ENCODE data around the gene HIF1AN. TPM values are rescaled to one million over a fixed set of nuclear protein-coding genes. Genes with fewer than 3 reads are reported as not detected.

The HIF1AN gene
- total RNA-seq, 4 donors from 2014 or later: 11.8 to 24.0 (median 13.6) TPM

DNA sequence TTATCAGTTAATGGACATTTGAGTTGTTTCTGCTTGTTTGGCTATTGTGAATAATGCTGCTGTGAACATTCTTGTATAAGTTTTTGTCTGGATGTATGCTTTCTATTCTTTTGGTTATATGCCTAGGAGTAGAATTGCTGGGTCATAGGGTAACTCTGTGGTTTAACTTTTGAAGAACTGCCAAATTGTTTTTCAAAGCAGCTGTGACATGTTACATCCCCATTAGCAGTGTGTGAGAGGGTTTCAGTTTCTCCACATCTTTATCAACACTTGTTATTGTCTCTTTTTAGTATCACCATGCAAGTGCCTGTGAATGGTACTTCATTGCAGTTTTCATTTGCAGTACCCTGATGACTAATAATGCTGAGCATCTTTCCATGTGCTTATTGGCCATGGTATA is 4.0 kb upstream of the HIF1AN start:
- peaks cover 0 to 9% (median 0%) of the 10 kb centered on the region in 3 donors for H3K36me3 ChIP-seq

GRCh38 chr10:100534726-100535125 is 1.0 kb upstream of the HIF1AN start:
- H3K27ac ChIP-seq: peak overlapping the region in 1 of 4 donors; percentile 85
- H3K36me3 ChIP-seq: peaks cover 0 to 23% (median under 1%) of the 10 kb centered on the region in 3 donors
- 54 to 72% methylated on average over 2 of the region's 2 CpGs for WGBS, 2 donors
- TF ChIP-seq POLR2A (IDR thresholded peaks at IDR 0.05) (no peak), EP300 (IDR thresholded peaks at IDR 0.05) (no peak)
- TF ChIP-seq, protein P1, sequence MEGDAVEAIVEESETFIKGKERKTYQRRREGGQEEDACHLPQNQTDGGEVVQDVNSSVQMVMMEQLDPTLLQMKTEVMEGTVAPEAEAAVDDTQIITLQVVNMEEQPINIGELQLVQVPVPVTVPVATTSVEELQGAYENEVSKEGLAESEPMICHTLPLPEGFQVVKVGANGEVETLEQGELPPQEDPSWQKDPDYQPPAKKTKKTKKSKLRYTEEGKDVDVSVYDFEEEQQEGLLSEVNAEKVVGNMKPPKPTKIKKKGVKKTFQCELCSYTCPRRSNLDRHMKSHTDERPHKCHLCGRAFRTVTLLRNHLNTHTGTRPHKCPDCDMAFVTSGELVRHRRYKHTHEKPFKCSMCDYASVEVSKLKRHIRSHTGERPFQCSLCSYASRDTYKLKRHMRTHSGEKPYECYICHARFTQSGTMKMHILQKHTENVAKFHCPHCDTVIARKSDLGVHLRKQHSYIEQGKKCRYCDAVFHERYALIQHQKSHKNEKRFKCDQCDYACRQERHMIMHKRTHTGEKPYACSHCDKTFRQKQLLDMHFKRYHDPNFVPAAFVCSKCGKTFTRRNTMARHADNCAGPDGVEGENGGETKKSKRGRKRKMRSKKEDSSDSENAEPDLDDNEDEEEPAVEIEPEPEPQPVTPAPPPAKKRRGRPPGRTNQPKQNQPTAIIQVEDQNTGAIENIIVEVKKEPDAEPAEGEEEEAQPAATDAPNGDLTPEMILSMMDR (IDR thresholded peaks at IDR 0.05): no peak
- no peak for DNase-seq (ENCODE audit: low spot score in 2 of 2)
- no peaks in the 10 kb centered on the region for H3K27me3 ChIP-seq
- H3K4me1 ChIP-seq: peaks cover 0 to 38% (median 14%) of the 10 kb centered on the region in 4 donors
- H3K9me3 ChIP-seq: no peaks in the 10 kb centered on the region
- no peak overlapping the region for H3K4me3 ChIP-seq

More for the DNA sequence above, 4.0 kb upstream of the HIF1AN start:
- peaks cover 0 to 44% (median 19%) of the 10 kb centered on the region in 4 donors for H3K4me1 ChIP-seq
- H3K27me3 ChIP-seq: no peaks in the 10 kb centered on the region
- TF ChIP-seq EP300 (IDR thresholded peaks at IDR 0.05): no peak
- TF ChIP-seq POLR2A (IDR thresholded peaks at IDR 0.05): no peak
- TF ChIP-seq, protein P1 (IDR thresholded peaks at IDR 0.05): no peak
- no peak overlapping the region for H3K27ac ChIP-seq
- no peaks in the 10 kb centered on the region for H3K9me3 ChIP-seq
- DNase-seq (ENCODE audit: low spot score in 2 of 2): no peak
- no peak overlapping the region for H3K4me3 ChIP-seq

- Histone ChIP-seq H3K27me3 (no peaks in the 10 kb centered on the region), H3K4me3 (peak overlapping the region; percentile 72 to 93 (median 78)), H3K4me1 (peaks cover 0 to 33% (median 14%) of the 10 kb centered on the region in 4 donors), H3K36me3 (peaks cover 0 to 29% (median 7%) of the 10 kb centered on the region in 3 donors), H3K27ac (peak overlapping the region; percentile 34 to 85 (median 78)), H3K9me3 (no peaks in the 10 kb centered on the region)
- 48% methylated on average over 4 of the region's 4 CpGs for WGBS, 2 donors
- TF ChIP-seq POLR2A (IDR thresholded peaks at IDR 0.05) (no peak), EP300 (IDR thresholded peaks at IDR 0.05) (no peak)
- TF ChIP-seq, protein P1 (IDR thresholded peaks at IDR 0.05): no peak
- no peak for DNase-seq (ENCODE audit: low spot score in 2 of 2)
These were observed 417 bp upstream of the HIF1AN start for GRCh38 chr10:100535338-100535714.

DNA sequence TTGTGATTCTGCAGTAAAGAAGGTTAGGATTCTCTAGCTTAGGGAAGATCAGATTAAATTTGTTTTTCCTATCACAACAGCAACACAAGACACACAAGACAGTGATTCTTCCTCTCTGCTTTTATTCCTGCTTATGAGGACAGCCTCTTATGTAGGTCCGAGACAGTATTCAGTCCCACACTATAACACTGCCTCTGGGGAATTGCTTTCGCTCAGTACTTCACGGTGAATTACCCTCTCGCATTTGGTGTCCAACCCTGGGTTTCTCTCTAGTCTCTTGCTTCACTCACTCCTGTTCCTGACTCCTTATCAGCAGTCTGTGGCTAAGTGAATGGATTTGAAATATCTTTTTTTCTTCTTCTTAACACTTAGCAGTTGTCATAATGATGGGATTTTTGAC is 1.7 kb downstream of the HIF1AN start:
- no peaks in the 10 kb centered on the region for H3K27me3 ChIP-seq
- H3K9me3 ChIP-seq: no peaks in the 10 kb centered on the region
- no peak overlapping the region for H3K4me3 ChIP-seq
- no peak for DNase-seq (ENCODE audit: low spot score in 2 of 2)
- H3K27ac ChIP-seq: no peak overlapping the region
- H3K36me3 ChIP-seq: peaks cover 0 to 51% (median 22%) of the 10 kb centered on the region in 3 donors
- WGBS, 2 donors: 71 to 74% methylated on average over 4 of the region's 4 CpGs
- peaks cover 0 to 31% (median 14%) of the 10 kb centered on the region in 4 donors for H3K4me1 ChIP-seq
- TF ChIP-seq EP300 (IDR thresholded peaks at IDR 0.05) (no peak), POLR2A (IDR thresholded peaks at IDR 0.05) (no peak)
- TF ChIP-seq, protein P1 (IDR thresholded peaks at IDR 0.05): no peak

DNA sequence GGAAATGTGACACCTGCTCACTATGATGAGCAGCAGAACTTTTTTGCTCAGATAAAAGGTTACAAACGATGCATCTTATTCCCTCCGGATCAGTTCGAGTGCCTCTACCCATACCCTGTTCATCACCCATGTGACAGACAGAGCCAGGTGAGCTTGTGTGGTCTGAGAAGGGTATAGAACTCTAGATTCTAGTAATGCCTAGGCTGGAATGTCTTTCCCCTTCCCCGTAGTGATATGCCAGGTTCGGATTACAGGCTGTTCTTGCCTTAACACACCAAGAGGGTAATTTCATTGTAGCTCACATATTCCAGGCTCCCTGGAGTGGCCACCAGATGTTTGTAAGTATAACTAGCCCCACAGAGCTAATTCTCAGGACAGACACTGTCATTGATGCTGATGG is 9.2 kb downstream of the HIF1AN start:
- peaks cover 0 to 100% (median 40%) of the 10 kb centered on the region in 3 donors for H3K36me3 ChIP-seq
- TF ChIP-seq EP300 (IDR thresholded peaks at IDR 0.05): no peak
- WGBS, 2 donors: 89 to 97% methylated on average over 5 of the region's 5 CpGs

DNA sequence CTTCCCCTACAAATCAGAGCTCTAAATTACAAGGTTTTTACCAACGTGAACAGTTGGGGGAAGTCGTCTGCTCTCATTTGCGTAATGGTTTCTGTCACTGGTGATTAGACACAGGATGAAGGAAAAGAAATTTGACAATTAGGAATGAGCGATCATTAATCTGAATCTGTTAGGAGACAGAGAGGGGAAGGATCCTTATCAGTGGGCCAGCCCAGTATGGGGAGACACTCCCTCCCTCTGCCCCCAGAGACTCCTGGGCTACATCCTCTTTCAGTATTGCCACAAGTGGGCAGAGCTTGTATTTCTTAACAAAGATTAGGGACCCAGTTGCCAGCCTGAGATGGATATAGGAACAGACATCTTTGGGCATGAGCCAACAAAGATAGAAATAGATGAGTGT is 15.5 kb downstream of the HIF1AN start:
- WGBS, 2 donors: 59 to 79% methylated on average over 4 of the region's 4 CpGs
- DNase-seq (ENCODE audit: low spot score in 2 of 2): no peak
- peaks cover 0 to 79% (median 12%) of the 10 kb centered on the region in 3 donors for H3K36me3 ChIP-seq

More for the DNA sequence above, 9.2 kb downstream of the HIF1AN start:
- Histone ChIP-seq H3K4me3 (no peak overlapping the region), H3K27me3 (no peaks in the 10 kb centered on the region), H3K4me1 (no peaks in the 10 kb centered on the region), H3K27ac (no peak overlapping the region), H3K9me3 (no peaks in the 10 kb centered on the region)
- no peak for DNase-seq (ENCODE audit: low spot score in 2 of 2)

More for the DNA sequence above, 15.5 kb downstream of the HIF1AN start:
- TF ChIP-seq, protein P1 (IDR thresholded peaks at IDR 0.05): no peak
- TF ChIP-seq EP300 (IDR thresholded peaks at IDR 0.05) (no peak), POLR2A (IDR thresholded peaks at IDR 0.05) (no peak)
- H3K4me3 ChIP-seq: no peak overlapping the region
- H3K27ac ChIP-seq: no peak overlapping the region
- peaks cover 0 to 4% (median 0%) of the 10 kb centered on the region in 4 donors for H3K4me1 ChIP-seq
- no peaks in the 10 kb centered on the region for H3K27me3 ChIP-seq
- H3K9me3 ChIP-seq: no peaks in the 10 kb centered on the region
